Adipocyte (in vitro differentiated cells): ENCODE measurements around the gene STUB1.
A peak's percentile ranks its signal among the peaks of the same experiment; 100 is the strongest.

ENCODE experiments used
- DNase-seq: peaks from one replicate; pipeline ENCODE4 v3.0.0-alpha.2; 2015; ENCODE audit warnings: low read depth
- H3K27me3 ChIP-seq: replicated peaks from 2 replicates; pipeline ENCODE4 v1.7.0; 2013; ENCODE audit warnings: mild to moderate bottlenecking, low read length, moderate library complexity; ENCODE audit not compliant: control insufficient read depth, insufficient read depth
- H3K36me3 ChIP-seq: 2 replicates; pipeline ENCODE4 v1.7.0; 2013; ENCODE audit warnings: low read length, mild to moderate bottlenecking, moderate library complexity; ENCODE audit not compliant: control insufficient read depth, insufficient read depth, severe bottlenecking
- H3K4me1 ChIP-seq: 2 replicates; pipeline ENCODE4 v1.7.0; 2013; ENCODE audit warnings: mild to moderate bottlenecking, low read length, moderate library complexity; ENCODE audit not compliant: control insufficient read depth, insufficient read depth
- H3K4me3 ChIP-seq: 2 replicates; pipeline ENCODE4 v1.7.0; 2013; ENCODE audit warnings: mild to moderate bottlenecking, low read length, moderate library complexity
- H3K9ac ChIP-seq: 2 replicates; pipeline ENCODE4 v1.7.0; 2013; ENCODE audit warnings: mild to moderate bottlenecking, low read length, moderate library complexity
- H3K9me3 ChIP-seq: 2 replicates; pipeline ENCODE4 v1.7.0; 2013; ENCODE audit warnings: mild to moderate bottlenecking, low read length, moderate library complexity; ENCODE audit not compliant: control insufficient read depth

Gene STUB1

GRCh38 chr16:714558-715476 lies 34.6 kb downstream of the STUB1 start, which contains the start of gene METRN:
Gene METRN, plus strand, starts transcription at chr16:715118. Its CDS starts 172 bp downstream, at chr16:715290.
- peaks cover 28% of the 10 kb centered on the region for H3K4me1 ChIP-seq

GRCh38 chr16:715477-716199 lies 35.4 kb downstream of the STUB1 start:
- Histone ChIP-seq H3K9ac (peak overlapping the region; percentile 82), H3K4me3 (peak overlapping the region; percentile 80), H3K36me3 (no peaks in the 10 kb centered on the region), H3K9me3 (no peaks in the 10 kb centered on the region), H3K4me1 (peaks cover 30% of the 10 kb centered on the region), H3K27me3 (peaks cover 7% of the 10 kb centered on the region)
- DNase-seq, result peak; percentile 61

More at GRCh38 chr16:714558-715476, 34.6 kb downstream of the STUB1 start, which contains the start of gene METRN:
- H3K36me3 ChIP-seq, result no peaks in the 10 kb centered on the region
- DNase-seq, result peak; percentile 98
- H3K27me3 ChIP-seq, result peaks cover 14% of the 10 kb centered on the region
- peak within 1 kb of the TSS; percentile 80 for H3K4me3 ChIP-seq
- H3K9me3 ChIP-seq, result no peaks in the 10 kb centered on the region
- peak within 1 kb of the TSS; percentile 82 for H3K9ac ChIP-seq

DNA sequence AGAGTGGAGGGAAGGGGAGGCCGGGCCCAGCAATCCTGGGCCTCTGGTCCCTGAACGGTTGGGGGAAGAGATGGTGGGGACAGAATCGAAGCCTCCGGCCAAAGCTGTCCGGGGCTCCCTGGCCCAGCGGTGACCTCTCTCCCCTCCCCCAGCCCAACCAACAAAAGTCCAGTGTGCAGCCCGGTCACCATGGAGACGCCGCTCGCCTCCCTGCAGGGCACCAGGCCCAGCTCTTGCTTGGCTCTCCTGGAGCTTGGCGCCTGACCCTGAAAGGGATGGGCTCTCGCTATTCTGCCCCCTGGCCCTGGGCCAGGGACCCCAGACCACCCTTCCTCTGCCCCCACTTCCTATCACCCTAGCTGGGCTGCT lies 36.0 kb downstream of the STUB1 start:
- Histone ChIP-seq H3K36me3 (no peaks in the 10 kb centered on the region), H3K9me3 (no peaks in the 10 kb centered on the region), H3K9ac (peak overlapping the region; percentile 82), H3K4me1 (peaks cover 30% of the 10 kb centered on the region), H3K4me3 (peak overlapping the region; percentile 80), H3K27me3 (peaks cover 4% of the 10 kb centered on the region)
- peak; percentile 31 for DNase-seq

DNA sequence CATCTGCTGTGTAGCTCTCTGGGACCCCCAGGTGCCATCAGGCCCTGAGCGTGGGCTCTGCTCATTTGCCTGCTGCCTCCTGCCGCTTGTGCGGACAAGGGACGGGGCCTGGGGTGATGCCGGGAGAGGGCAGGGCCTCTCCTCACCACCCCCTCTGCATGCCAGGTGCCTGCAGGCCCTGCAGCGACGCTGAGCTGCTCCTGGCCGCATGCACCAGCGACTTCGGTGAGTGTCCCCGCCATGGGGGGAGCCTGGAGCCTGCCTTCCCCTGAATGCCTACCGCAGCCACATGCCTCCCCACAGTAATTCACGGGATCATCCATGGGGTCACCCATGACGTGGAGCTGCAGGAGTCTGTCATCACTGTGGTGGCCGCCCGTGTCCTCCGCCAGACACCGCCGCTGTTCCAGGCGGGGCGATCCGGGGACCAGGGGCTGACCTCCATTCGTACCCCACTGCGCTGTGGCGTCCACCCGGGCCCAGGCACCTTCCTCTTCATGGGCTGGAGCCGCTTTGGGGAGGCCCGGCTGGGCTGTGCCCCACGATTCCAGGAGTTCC lies 36.6 kb downstream of the STUB1 start:
- no peak for DNase-seq
- Histone ChIP-seq H3K9me3 (no peaks in the 10 kb centered on the region), H3K9ac (peak overlapping the region; percentile 82), H3K36me3 (no peaks in the 10 kb centered on the region), H3K4me1 (peaks cover 34% of the 10 kb centered on the region), H3K27me3 (no peaks in the 10 kb centered on the region), H3K4me3 (peak overlapping the region; percentile 80)

DNA sequence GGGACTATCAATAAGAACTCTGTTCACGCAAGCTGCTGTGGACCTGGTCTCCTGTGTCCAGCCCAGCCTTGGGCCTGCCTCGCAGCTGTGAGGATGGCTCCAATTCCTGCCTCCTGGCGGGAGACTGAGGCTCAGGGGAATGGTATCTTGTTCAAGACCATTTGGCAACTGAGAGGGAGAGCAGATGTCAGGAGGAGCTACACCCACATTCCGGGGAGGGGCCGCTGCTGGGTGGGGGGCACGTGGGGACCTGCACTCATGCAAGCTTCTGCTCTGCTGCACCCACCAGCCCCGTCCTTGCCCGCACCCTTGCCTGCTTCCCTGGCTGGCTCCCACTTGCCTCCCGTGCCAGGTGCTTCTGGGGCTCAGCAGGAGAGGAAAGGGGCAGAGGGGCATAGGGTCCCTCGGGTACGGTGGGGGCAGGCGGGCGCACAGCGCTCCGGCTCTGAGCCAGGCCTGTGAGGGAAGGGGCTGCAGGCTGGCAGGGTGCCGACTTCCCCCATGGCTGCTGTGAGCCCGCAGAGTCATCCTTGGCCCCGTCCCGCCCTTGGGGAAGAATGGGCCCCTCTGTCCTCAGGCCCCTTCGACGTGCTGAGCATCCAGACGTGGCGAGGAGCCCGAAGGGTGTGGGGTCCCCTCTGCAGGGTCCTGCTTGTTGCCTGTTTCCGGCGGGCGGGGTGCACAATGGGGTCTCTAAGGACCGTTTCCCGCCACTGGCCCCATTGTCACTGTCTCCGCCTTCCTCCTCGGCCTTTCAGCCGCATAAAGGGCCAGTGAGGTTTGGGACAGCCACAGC lies 37.4 kb downstream of the STUB1 start:
- Histone ChIP-seq H3K27me3 (no peaks in the 10 kb centered on the region), H3K4me3 (no peak overlapping the region), H3K36me3 (no peaks in the 10 kb centered on the region), H3K9me3 (no peaks in the 10 kb centered on the region), H3K4me1 (peaks cover 27% of the 10 kb centered on the region), H3K9ac (no peak overlapping the region)
- DNase-seq, result no peak

- no peak overlapping the region for H3K4me3 ChIP-seq
- H3K9ac ChIP-seq, result no peak overlapping the region
- H3K9me3 ChIP-seq, result no peaks in the 10 kb centered on the region
- no peaks in the 10 kb centered on the region for H3K27me3 ChIP-seq
- no peak for DNase-seq
- H3K36me3 ChIP-seq, result no peaks in the 10 kb centered on the region
- peaks cover 26% of the 10 kb centered on the region for H3K4me1 ChIP-seq
Observed at GRCh38 chr16:718389-718788, 38.2 kb downstream of the STUB1 start.

DNA sequence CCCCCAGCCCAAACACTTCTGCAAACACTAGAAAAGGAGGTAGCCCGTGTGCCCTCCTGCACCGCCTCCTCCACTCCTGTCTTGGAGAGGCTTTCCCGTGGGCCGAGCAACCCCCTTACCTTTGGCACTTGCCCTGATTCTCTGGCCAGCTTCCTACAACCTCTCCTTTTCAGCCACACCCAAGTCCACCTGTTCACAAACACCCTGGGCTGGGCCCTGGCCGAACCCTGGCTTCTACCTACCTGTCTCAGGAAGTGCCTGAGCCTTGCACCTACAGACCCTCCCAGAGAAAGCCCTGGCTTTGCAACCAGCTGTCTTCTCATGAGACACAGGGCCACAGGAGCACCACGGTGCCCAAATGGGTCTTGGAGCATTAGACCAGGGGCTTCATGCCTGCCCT lies 38.7 kb downstream of the STUB1 start:
- no peak overlapping the region for H3K9ac ChIP-seq
- no peaks in the 10 kb centered on the region for H3K36me3 ChIP-seq
- peaks cover 26% of the 10 kb centered on the region for H3K4me1 ChIP-seq
- DNase-seq, result no peak
- H3K9me3 ChIP-seq, result no peaks in the 10 kb centered on the region
- no peaks in the 10 kb centered on the region for H3K27me3 ChIP-seq
- H3K4me3 ChIP-seq, result no peak overlapping the region

DNA sequence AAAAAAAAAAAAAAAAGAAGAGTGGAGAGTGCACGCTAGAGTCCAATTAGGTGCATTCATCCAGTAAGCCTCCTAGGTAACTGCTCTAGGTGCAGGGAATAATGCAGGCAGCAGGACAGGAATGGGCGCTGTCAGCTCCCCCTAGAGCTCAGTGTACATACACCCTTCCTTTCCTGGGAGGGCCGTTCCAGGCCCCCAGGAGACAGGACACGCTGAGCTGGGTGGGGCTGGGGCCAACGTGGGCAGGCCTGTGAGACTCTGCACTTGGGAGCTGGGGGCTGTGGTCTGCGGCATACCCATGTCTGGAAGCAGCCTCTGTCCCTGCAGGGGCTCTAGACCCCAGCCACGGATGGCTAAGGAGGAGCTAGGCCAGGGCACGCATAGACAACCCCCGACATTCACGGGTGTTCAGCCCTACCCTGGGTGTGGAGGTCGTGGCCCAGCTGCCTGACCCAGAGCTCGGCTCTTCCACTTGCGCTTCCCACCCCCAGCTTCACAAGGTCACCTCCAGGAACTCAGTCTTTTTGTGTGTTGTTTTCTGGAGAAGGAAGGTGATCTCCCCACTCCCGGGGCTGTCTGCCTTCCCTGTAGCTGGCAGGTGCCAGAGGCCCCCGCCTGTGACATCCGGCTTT lies 39.7 kb downstream of the STUB1 start:
- no peak for DNase-seq

DNA sequence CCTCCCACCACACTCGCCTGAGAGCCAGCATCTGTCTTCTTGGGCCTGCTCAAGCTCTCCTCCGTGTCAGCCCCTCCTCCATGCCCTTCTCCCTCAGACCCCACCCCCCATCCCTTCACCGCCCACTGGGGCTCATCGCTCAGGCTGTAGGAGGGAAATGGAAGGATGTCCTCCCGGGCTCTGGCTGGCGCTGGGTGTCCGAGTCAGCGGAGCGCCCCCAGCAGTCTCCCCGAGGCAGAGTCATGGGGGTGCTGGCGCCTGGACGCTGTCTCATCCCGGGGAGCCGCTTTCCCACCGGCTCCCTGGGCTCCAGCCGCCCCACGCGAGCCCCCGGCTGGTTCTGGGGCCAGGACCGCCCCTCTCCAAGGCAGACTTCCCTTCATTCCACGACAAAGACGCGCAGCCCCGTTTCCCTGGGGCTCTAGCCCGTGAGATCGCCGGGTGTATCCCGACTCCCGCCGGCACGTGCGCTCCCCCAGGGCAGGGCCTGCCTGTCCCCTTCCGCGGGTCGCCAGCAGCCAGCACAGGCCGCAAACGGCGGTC lies 40.3 kb downstream of the STUB1 start:
- peak overlapping the region; percentile 89 for H3K4me3 ChIP-seq
- no peaks in the 10 kb centered on the region for H3K36me3 ChIP-seq
- peak; percentile 76 for DNase-seq
- H3K9ac ChIP-seq, result peak overlapping the region; percentile 97
- no peaks in the 10 kb centered on the region for H3K27me3 ChIP-seq
- H3K9me3 ChIP-seq, result no peaks in the 10 kb centered on the region
- H3K4me1 ChIP-seq, result peaks cover 21% of the 10 kb centered on the region

More for the DNA sequence above, 39.7 kb downstream of the STUB1 start:
- H3K36me3 ChIP-seq, result no peaks in the 10 kb centered on the region
- H3K4me1 ChIP-seq, result peaks cover 21% of the 10 kb centered on the region
- H3K9me3 ChIP-seq, result no peaks in the 10 kb centered on the region
- H3K27me3 ChIP-seq, result no peaks in the 10 kb centered on the region
- H3K4me3 ChIP-seq, result peak overlapping the region; percentile 89
- H3K9ac ChIP-seq, result peak overlapping the region; percentile 97
